HG03108 (cell line): ENCODE data around the gene RAPGEF1.
"Not testable (repeated sequence)": the region's sequence is repeated elsewhere in the genome, so short reads cannot be mapped to it uniquely, and the experiment has no call there.

Experiments
- ATAC-seq: cut with Tn5 transposase; IDR thresholded peaks from one replicate; pipeline ENCODE4 v1.9.1; 2021; ENCODE audit warnings: moderate library complexity; ENCODE audit not compliant: unreplicated experiment

Gene RAPGEF1

GRCh38 chr9:131673531-131673930 lies 66.3 kb downstream of the RAPGEF1 start:
- no peak for ATAC-seq

GRCh38 chr9:131673068-131673467 lies 66.8 kb downstream of the RAPGEF1 start:
- ATAC-seq: no peak

GRCh38 chr9:131672451-131672850 lies 67.4 kb downstream of the RAPGEF1 start:
- no peak for ATAC-seq

- ATAC-seq: no peak
Observed at GRCh38 chr9:131671133-131671520, 68.7 kb downstream of the RAPGEF1 start.

- no peak for ATAC-seq
Observed at GRCh38 chr9:131670247-131671132, 69.4 kb downstream of the RAPGEF1 start.

GRCh38 chr9:131669269-131670157 lies 70.4 kb downstream of the RAPGEF1 start:
- ATAC-seq: no peak

GRCh38 chr9:131668439-131669268 lies 71.2 kb downstream of the RAPGEF1 start:
- ATAC-seq: peak; percentile 40

GRCh38 chr9:131668057-131668438 lies 71.8 kb downstream of the RAPGEF1 start:
- ATAC-seq: no peak

GRCh38 chr9:131667576-131667975 lies 72.3 kb downstream of the RAPGEF1 start:
- no peak for ATAC-seq

- ATAC-seq: no peak
Observed at GRCh38 chr9:131666774-131667173, 73.1 kb downstream of the RAPGEF1 start.

- no peak for ATAC-seq
Observed at GRCh38 chr9:131666029-131666428, 73.8 kb downstream of the RAPGEF1 start.

- ATAC-seq: no peak
Observed at GRCh38 chr9:131663288-131663687, 76.6 kb downstream of the RAPGEF1 start.

GRCh38 chr9:131662289-131662621 lies 77.6 kb downstream of the RAPGEF1 start:
- not testable (repeated sequence) for ATAC-seq

- ATAC-seq: no peak
Observed at GRCh38 chr9:131661568-131662288, 78.1 kb downstream of the RAPGEF1 start.

GRCh38 chr9:131660466-131661405 lies 79.1 kb downstream of the RAPGEF1 start:
- no peak for ATAC-seq

- no peak for ATAC-seq
Observed at GRCh38 chr9:131658377-131659129, 81.3 kb downstream of the RAPGEF1 start.

- no peak for ATAC-seq
Observed at GRCh38 chr9:131657940-131658339, 81.9 kb downstream of the RAPGEF1 start.

- no peak for ATAC-seq
Observed at GRCh38 chr9:131657456-131657855, 82.4 kb downstream of the RAPGEF1 start.

GRCh38 chr9:131657037-131657377 lies 82.9 kb downstream of the RAPGEF1 start:
- peak; percentile 31 for ATAC-seq
